NCI-H446 (cell line): ENCODE results near the gene LIG1.
"Not testable (repeated sequence)": the region's sequence is repeated elsewhere in the genome, so short reads cannot be mapped to it uniquely, and the experiment has no call there.

Experiments used
- DNase-seq, 2 experiments: peaks; one replicate each; lab custom pipeline; 2025; lab: John Stamatoyannopoulos, UW

Gene LIG1

GRCh38 chr19:48070177-48070769 is 99.9 kb downstream of the LIG1 start:
- DNase-seq, result not testable (repeated sequence)

GRCh38 chr19:48069435-48069834 is 100.7 kb downstream of the LIG1 start:
- DNase-seq, result no peak
